Peyer's patch (tissue), 4 donors: ENCODE data around the gene SIX3. TPM values are rescaled to one million over a fixed set of nuclear protein-coding genes. Genes with fewer than 3 reads are reported as not detected.

Source experiments
- DNase-seq, 3 donors: peaks; one replicate each; pipeline ENCODE4 v3.0.0-alpha.2; 2017 to 2019
- H3K27ac ChIP-seq, 4 donors: fragments of 200-600 bp; sonication (generic); one replicate each; pipeline ENCODE4 v1.5.1; 2016 to 2019
- H3K27me3 ChIP-seq, 2 donors: fragments of 200-600 bp; sonication (generic); one replicate each; pipeline ENCODE4 v1.5.1; 2019
- H3K36me3 ChIP-seq, 3 donors: fragments of 200-600 bp; sonication (generic); one replicate each; pipeline ENCODE4 v1.5.1; 2016 to 2019
- H3K4me1 ChIP-seq, 4 donors: fragments of 200-600 bp; sonication (generic); one replicate each; pipeline ENCODE4 v1.5.1; 2016 to 2019
- H3K4me3 ChIP-seq, 4 donors: fragments of 200-600 bp; sonication (generic); 1 replicate in 3 of 4; 2 replicates in 1 of 4; pipeline ENCODE4 v1.5.1; 2016 to 2019; ENCODE audit warnings: mild to moderate bottlenecking in 1 of 4
- H3K9me3 ChIP-seq, 4 donors: fragments of 200-600 bp; sonication (generic); one replicate each; pipeline ENCODE4 v1.5.1; 2016 to 2019; ENCODE audit warnings: mild to moderate bottlenecking in 1 of 4
- POLR2A ChIP-seq, 2 donors: fragments of 450-650 bp; IDR thresholded peaks; one replicate each; pipeline ENCODE4 v1.5.1; 2017; ENCODE audit warnings: antibody characterized with exemption in 2 of 2, mild to moderate bottlenecking in 2 of 2, moderate library complexity in 2 of 2
- total RNA-seq, 4 donors: library from RNA; depleted of rRNA; stranded (reverse); fragments of >200 nt; gene quantifications; one replicate each; pipeline ENCODE4 v1.1.0, GENCODE V29; 2016
- TF ChIP-seq, protein P1 (sequence below), 6 experiments: fragments of 450-650 bp in 4 of 6; fragments of 200-600 bp in 2 of 6; sonication (generic) in 1 of 6; IDR thresholded peaks; one replicate each; pipeline ENCODE4 v1.5.1; 2017 to 2019; ENCODE audit warnings: antibody characterized with exemption in 6 of 6, mild to moderate bottlenecking in 3 of 6, moderate library complexity in 1 of 6

The SIX3 gene
- total RNA-seq, 4 donors from 2014 or later: not detected

- Histone ChIP-seq H3K4me3 (no peak overlapping the region), H3K27ac (no peak overlapping the region), H3K9me3 (no peaks in the 10 kb centered on the region), H3K4me1 (peaks cover 0 to 29% (median 14%) of the 10 kb centered on the region in 4 donors), H3K27me3 (peaks cover 0 to 62% of the 10 kb centered on the region in 2 donors), H3K36me3 (no peaks in the 10 kb centered on the region)
- TF ChIP-seq POLR2A (IDR thresholded peaks at IDR 0.05): no peak
- TF ChIP-seq, protein P1, sequence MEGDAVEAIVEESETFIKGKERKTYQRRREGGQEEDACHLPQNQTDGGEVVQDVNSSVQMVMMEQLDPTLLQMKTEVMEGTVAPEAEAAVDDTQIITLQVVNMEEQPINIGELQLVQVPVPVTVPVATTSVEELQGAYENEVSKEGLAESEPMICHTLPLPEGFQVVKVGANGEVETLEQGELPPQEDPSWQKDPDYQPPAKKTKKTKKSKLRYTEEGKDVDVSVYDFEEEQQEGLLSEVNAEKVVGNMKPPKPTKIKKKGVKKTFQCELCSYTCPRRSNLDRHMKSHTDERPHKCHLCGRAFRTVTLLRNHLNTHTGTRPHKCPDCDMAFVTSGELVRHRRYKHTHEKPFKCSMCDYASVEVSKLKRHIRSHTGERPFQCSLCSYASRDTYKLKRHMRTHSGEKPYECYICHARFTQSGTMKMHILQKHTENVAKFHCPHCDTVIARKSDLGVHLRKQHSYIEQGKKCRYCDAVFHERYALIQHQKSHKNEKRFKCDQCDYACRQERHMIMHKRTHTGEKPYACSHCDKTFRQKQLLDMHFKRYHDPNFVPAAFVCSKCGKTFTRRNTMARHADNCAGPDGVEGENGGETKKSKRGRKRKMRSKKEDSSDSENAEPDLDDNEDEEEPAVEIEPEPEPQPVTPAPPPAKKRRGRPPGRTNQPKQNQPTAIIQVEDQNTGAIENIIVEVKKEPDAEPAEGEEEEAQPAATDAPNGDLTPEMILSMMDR (IDR thresholded peaks at IDR 0.05): no peak
- no peak for DNase-seq
Observed at GRCh38 chr2:44950646-44951045, 9.1 kb downstream of the SIX3 start.

DNA sequence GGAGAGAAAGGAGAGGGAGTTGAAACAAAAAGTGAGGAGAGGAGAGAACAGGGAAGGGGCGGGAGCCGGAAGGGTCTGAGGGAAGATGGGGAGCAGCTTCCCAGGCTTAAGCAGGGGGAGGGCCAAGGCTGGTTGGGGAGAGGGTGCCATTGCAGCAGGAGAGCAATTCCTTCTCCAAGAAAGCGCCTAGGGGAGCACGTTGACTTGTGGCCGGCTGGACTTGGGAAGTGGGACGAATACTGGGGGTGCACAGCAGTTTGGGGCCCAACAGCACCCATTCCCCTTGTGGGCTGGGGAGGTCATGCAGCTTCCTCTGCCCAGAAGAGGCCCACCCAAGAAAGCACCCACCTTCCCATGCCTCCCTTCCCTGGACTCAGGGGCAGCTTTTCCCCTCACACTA lies 9.6 kb downstream of the SIX3 start:
- Histone ChIP-seq H3K27ac (no peak overlapping the region), H3K4me1 (peaks cover 0 to 34% (median 15%) of the 10 kb centered on the region in 4 donors), H3K27me3 (peaks cover 0 to 57% of the 10 kb centered on the region in 2 donors), H3K36me3 (no peaks in the 10 kb centered on the region), H3K4me3 (no peak overlapping the region), H3K9me3 (no peaks in the 10 kb centered on the region)
- TF ChIP-seq, protein P1 (IDR thresholded peaks at IDR 0.05): no peak
- no peak for TF ChIP-seq POLR2A (IDR thresholded peaks at IDR 0.05)
- DNase-seq: no peak

DNA sequence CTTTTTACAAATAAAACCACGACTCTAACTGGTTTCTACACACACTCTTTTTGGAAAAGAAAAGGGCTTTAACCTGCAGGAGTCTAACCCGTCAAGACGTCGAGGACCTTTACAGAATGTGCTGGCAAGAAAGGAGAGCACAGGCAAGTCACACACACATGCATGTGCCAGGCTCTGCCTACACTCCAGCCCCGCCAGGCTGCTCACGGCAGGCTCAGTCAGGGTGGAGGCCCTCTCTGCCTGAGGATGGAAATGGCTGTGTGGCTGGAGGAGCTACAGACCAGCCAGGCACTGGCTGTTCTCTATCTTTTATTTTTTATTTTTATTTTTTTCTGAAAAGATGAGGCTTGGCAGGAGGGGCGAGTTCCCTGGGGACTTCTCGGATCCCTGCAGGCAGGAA lies 10.2 kb downstream of the SIX3 start:
- Histone ChIP-seq H3K27ac (no peak overlapping the region), H3K27me3 (peaks cover 0 to 57% of the 10 kb centered on the region in 2 donors), H3K9me3 (no peaks in the 10 kb centered on the region), H3K4me3 (peak overlapping the region in 3 of 4 donors; percentile 26 to 41 (median 33)), H3K36me3 (no peaks in the 10 kb centered on the region), H3K4me1 (peaks cover 0 to 36% (median 15%) of the 10 kb centered on the region in 4 donors)
- TF ChIP-seq POLR2A (IDR thresholded peaks at IDR 0.05): no peak
- DNase-seq: no peak

GRCh38 chr2:44952143-44952805 lies 10.8 kb downstream of the SIX3 start:
- Histone ChIP-seq H3K27me3 (peaks cover 0 to 57% of the 10 kb centered on the region in 2 donors), H3K9me3 (no peaks in the 10 kb centered on the region), H3K27ac (no peak overlapping the region), H3K36me3 (no peaks in the 10 kb centered on the region), H3K4me1 (peaks cover 0 to 36% (median 15%) of the 10 kb centered on the region in 4 donors), H3K4me3 (peak overlapping the region in 3 of 4 donors; percentile 26 to 41 (median 33))
- DNase-seq: no peak
- no peak for TF ChIP-seq POLR2A (IDR thresholded peaks at IDR 0.05)
- TF ChIP-seq, protein P1 (IDR thresholded peaks at IDR 0.05): peak in 4 of 6 experiments; percentile 35 to 42 (median 37)

GRCh38 chr2:44952806-44953498 lies 11.4 kb downstream of the SIX3 start:
- Histone ChIP-seq H3K4me3 (peak overlapping the region in 3 of 4 donors; percentile 26 to 41 (median 33)), H3K4me1 (peaks cover 0 to 36% (median 15%) of the 10 kb centered on the region in 4 donors), H3K27me3 (peaks cover 0 to 57% of the 10 kb centered on the region in 2 donors), H3K36me3 (no peaks in the 10 kb centered on the region), H3K9me3 (no peaks in the 10 kb centered on the region), H3K27ac (no peak overlapping the region)
- no peak for DNase-seq
- TF ChIP-seq, protein P1 (IDR thresholded peaks at IDR 0.05): no peak

DNA sequence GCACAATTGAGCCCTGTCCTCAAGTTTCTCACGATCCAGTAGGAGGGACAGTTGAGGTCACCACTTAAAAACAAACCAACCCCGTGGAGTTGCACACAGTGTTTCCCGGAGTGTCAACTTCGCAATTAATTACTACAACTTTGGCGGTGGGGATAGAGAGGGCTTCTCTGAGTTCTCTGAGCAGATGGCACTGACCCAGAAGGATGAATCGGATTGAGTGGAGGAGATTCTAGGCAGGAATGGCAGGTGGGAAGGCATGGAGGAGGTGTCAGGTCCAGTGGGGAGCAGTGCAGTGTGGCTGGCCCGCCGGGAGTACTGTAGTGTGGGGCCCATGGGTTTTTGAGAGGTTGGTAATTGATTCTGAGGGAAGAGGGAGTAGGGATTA lies 12.0 kb downstream of the SIX3 start:
- H3K27me3 ChIP-seq: peaks cover 0 to 57% of the 10 kb centered on the region in 2 donors
- H3K27ac ChIP-seq: no peak overlapping the region
- no peak for TF ChIP-seq POLR2A (IDR thresholded peaks at IDR 0.05)
- TF ChIP-seq, protein P1 (IDR thresholded peaks at IDR 0.05): no peak
- DNase-seq: no peak
- H3K9me3 ChIP-seq: no peaks in the 10 kb centered on the region
- H3K4me1 ChIP-seq: peaks cover 0 to 36% (median 15%) of the 10 kb centered on the region in 4 donors
- H3K4me3 ChIP-seq: no peak overlapping the region
- H3K36me3 ChIP-seq: no peaks in the 10 kb centered on the region
